DMS 273 (cell line): ENCODE measurements around the gene DLGAP4.
"Not testable (repeated sequence)": the region's sequence is repeated elsewhere in the genome, so short reads cannot be mapped to it uniquely, and the experiment has no call there.

Experiments
- DNase-seq: peaks from one replicate; lab custom pipeline; 2025; ENCODE audit not compliant: unreplicated experiment; lab: John Stamatoyannopoulos, UW

The DLGAP4 gene

GRCh38 chr20:36372666-36373065 is 66.5 kb downstream of the DLGAP4 start:
- no peak for DNase-seq

- DNase-seq, result no peak
These were observed 67.0 kb downstream of the DLGAP4 start for GRCh38 chr20:36373089-36373488.

GRCh38 chr20:36374995-36375394 is 68.9 kb downstream of the DLGAP4 start:
- DNase-seq, result no peak

- DNase-seq, result peak; percentile 36
These were observed 71.5 kb downstream of the DLGAP4 start for GRCh38 chr20:36377348-36378326.

GRCh38 chr20:36378686-36379085 is 72.5 kb downstream of the DLGAP4 start:
- no peak for DNase-seq

- DNase-seq, result not testable (repeated sequence)
These were observed 73.8 kb downstream of the DLGAP4 start for GRCh38 chr20:36379914-36380313.

GRCh38 chr20:36384022-36384619 is 78.0 kb downstream of the DLGAP4 start:
- DNase-seq, result peak; percentile 58

GRCh38 chr20:36385503-36385902 is 79.4 kb downstream of the DLGAP4 start:
- DNase-seq, result no peak

- DNase-seq, result no peak
These were observed 80.1 kb downstream of the DLGAP4 start for GRCh38 chr20:36386236-36386635.

- DNase-seq, result no peak
These were observed 84.1 kb downstream of the DLGAP4 start for GRCh38 chr20:36390269-36390668.

- DNase-seq, result no peak
These were observed 84.7 kb downstream of the DLGAP4 start for GRCh38 chr20:36390719-36391415.

- DNase-seq, result no peak
These were observed 85.3 kb downstream of the DLGAP4 start for GRCh38 chr20:36391456-36391855.

GRCh38 chr20:36391955-36392354 is 85.8 kb downstream of the DLGAP4 start:
- DNase-seq, result no peak

- DNase-seq, result no peak
These were observed 86.8 kb downstream of the DLGAP4 start for GRCh38 chr20:36392989-36393388.

- no peak for DNase-seq
These were observed 88.3 kb downstream of the DLGAP4 start for GRCh38 chr20:36394340-36394965.

- DNase-seq, result no peak
These were observed 90.2 kb downstream of the DLGAP4 start for GRCh38 chr20:36396340-36396739.

- DNase-seq, result no peak
These were observed 90.9 kb downstream of the DLGAP4 start for GRCh38 chr20:36396847-36397630.

GRCh38 chr20:36398515-36398914 is 92.4 kb downstream of the DLGAP4 start:
- no peak for DNase-seq

GRCh38 chr20:36399147-36399968 is 93.2 kb downstream of the DLGAP4 start:
- peak; percentile 78 for DNase-seq
